Left lung (tissue), 10 donors: ENCODE data around the gene MZB1. TPM values are rescaled to one million over a fixed set of nuclear protein-coding genes. Genes with fewer than 3 reads are reported as not detected.

Experiments
- ATAC-seq: fragments of 200-7000 bp; cut with Tn5 transposase; one replicate; pipeline ENCODE4 v1.9.1; 2020; ENCODE audit warnings: moderate library complexity
- DNase-seq, 4 donors: peaks; one replicate each; pipeline ENCODE4 v3.0.0-alpha.2; 2013 to 2020
- H3K27ac ChIP-seq, 2 donors: fragments of 200-600 bp; sonication (generic) in 1 of 2; one replicate each; pipeline versions ENCODE4 v1.5.0 to v1.8.0; 2020 to 2021
- H3K27me3 ChIP-seq, 2 donors: fragments of 200-600 bp; sonication (generic) in 1 of 2; one replicate each; pipeline versions ENCODE4 v1.5.0 to v1.8.0; 2020 to 2021
- H3K36me3 ChIP-seq, 2 donors: fragments of 200-600 bp; sonication (generic) in 1 of 2; one replicate each; pipeline versions ENCODE4 v1.5.0 to v1.8.0; 2020 to 2021
- H3K4me1 ChIP-seq, 2 donors: fragments of 200-600 bp; one replicate each; pipeline ENCODE4 v1.8.0; 2021
- H3K4me3 ChIP-seq, 2 donors: fragments of 200-600 bp; sonication (generic) in 1 of 2; one replicate each; pipeline versions ENCODE4 v1.5.0 to v1.8.0; 2020 to 2021; ENCODE audit warnings: mild to moderate bottlenecking in 1 of 2
- H3K9me3 ChIP-seq, 2 donors: fragments of 200-600 bp; sonication (generic) in 1 of 2; one replicate each; pipeline versions ENCODE4 v1.5.0 to v1.8.0; 2020 to 2021
- CTCF ChIP-seq, 2 donors: fragments of 200-600 bp; sonication (generic) in 1 of 2; IDR thresholded peaks; one replicate each; pipeline versions ENCODE4 v1.5.0 to v1.8.0; 2021; ENCODE audit warnings: antibody characterized with exemption in 2 of 2
- intact Hi-C, 2 donors: fragments of 100-400 bp; cut with DNase I; formaldehyde crosslinking; loops; one replicate each; pipeline versions ENCODE4 v1.11.2 to v1.14.2; 2022
- polyA plus RNA-seq, 6 donors: library from polyadenylated mRNA; unstranded; fragments of 120-200 nt; gene quantifications; one replicate each; pipeline ENCODE4 v1.2.1, GENCODE V29; 2013; ENCODE audit not compliant: insufficient read length in 6 of 6
- total RNA-seq, 2 donors: library from RNA; stranded (reverse); fragmentation: NEBNext Ultra II Directional; extraction: Animal tissue kit (Norgen Biotek cat#: 25700); gene quantifications; one replicate each; pipeline ENCODE4 v1.2.1, GENCODE V29; 2021
- donor health status: DM: no; HTN: yes; CAD: no.
- donor health status: DM: no; HTN: no; CAD: no.

MZB1 gene
- total and polyA plus RNA-seq, 8 donors = 0.41 to 10.6 (median 0.72) TPM

- no peak for TF ChIP-seq CTCF (IDR thresholded peaks at IDR 0.05)
- intact Hi-C loops = no loop called here
- DNase-seq (no peak), ATAC-seq (no peak)
- peaks cover 12 to 40% of the 10 kb centered on the region in 2 donors for H3K4me1 ChIP-seq
- H3K4me3 ChIP-seq = no peak overlapping the region
- no peaks in the 10 kb centered on the region for H3K9me3 ChIP-seq
- H3K36me3 ChIP-seq = peaks cover 0 to 4% of the 10 kb centered on the region in 2 donors
- no peaks in the 10 kb centered on the region for H3K27me3 ChIP-seq
- no peak overlapping the region for H3K27ac ChIP-seq
Measured at GRCh38 chr5:139344177-139344576, 45.5 kb downstream of the MZB1 start.

- Histone ChIP-seq H3K4me1 (peaks cover 12 to 40% of the 10 kb centered on the region in 2 donors), H3K27me3 (no peaks in the 10 kb centered on the region), H3K27ac (no peak overlapping the region), H3K9me3 (no peaks in the 10 kb centered on the region), H3K4me3 (peak overlapping the region in 1 of 2 donors; percentile 93), H3K36me3 (peaks cover 0 to 4% of the 10 kb centered on the region in 2 donors)
- DNase-seq = no peak
- intact Hi-C loops = no loop called here
- no peak for ATAC-seq
- TF ChIP-seq CTCF (IDR thresholded peaks at IDR 0.05) = no peak
Measured at GRCh38 chr5:139343476-139343875, 46.2 kb downstream of the MZB1 start.

GRCh38 chr5:139342423-139342723 lies 47.3 kb downstream of the MZB1 start:
- intact Hi-C loops = no loop called here
- no peak for DNase-seq

GRCh38 chr5:139341689-139342422 lies 47.9 kb downstream of the MZB1 start, which contains the start of gene PAIP2:
Gene PAIP2, plus strand, starts transcription at chr5:139341854. Its CDS starts 21,931 bp downstream, at chr5:139363785.
- ATAC-seq (peak; percentile 98), DNase-seq (peak; percentile 98 to 100 (median 100))
- Histone ChIP-seq H3K27me3 (no peaks in the 10 kb centered on the region), H3K36me3 (no peaks in the 10 kb centered on the region), H3K27ac (peak within 1 kb of the TSS; percentile 98 to 99), H3K4me1 (peaks cover 12 to 40% of the 10 kb centered on the region in 2 donors), H3K9me3 (no peaks in the 10 kb centered on the region), H3K4me3 (peak within 1 kb of the TSS; percentile 93 to 94)
- TF ChIP-seq CTCF (IDR thresholded peaks at IDR 0.05) = peak; percentile 28 to 75
- intact Hi-C loops = no loop called here

More at GRCh38 chr5:139342423-139342723, 47.3 kb downstream of the MZB1 start:
- peak overlapping the region; percentile 98 to 99 for H3K27ac ChIP-seq
- peaks cover 12 to 40% of the 10 kb centered on the region in 2 donors for H3K4me1 ChIP-seq
- peaks cover 0 to 3% of the 10 kb centered on the region in 2 donors for H3K36me3 ChIP-seq
- peak overlapping the region; percentile 93 to 94 for H3K4me3 ChIP-seq
- ATAC-seq = no peak
- H3K27me3 ChIP-seq = no peaks in the 10 kb centered on the region
- TF ChIP-seq CTCF (IDR thresholded peaks at IDR 0.05) = no peak
- H3K9me3 ChIP-seq = no peaks in the 10 kb centered on the region

GRCh38 chr5:139341187-139341688 lies 48.5 kb downstream of the MZB1 start:
- ATAC-seq = no peak
- Histone ChIP-seq H3K27ac (peak overlapping the region; percentile 98 to 99), H3K4me1 (peaks cover 12 to 40% of the 10 kb centered on the region in 2 donors), H3K36me3 (no peaks in the 10 kb centered on the region), H3K9me3 (no peaks in the 10 kb centered on the region), H3K27me3 (no peaks in the 10 kb centered on the region), H3K4me3 (peak overlapping the region; percentile 93 to 94)
- TF ChIP-seq CTCF (IDR thresholded peaks at IDR 0.05) = no peak
- no peak for DNase-seq
- intact Hi-C loops = no loop called here
